SK-N-DZ (cell line): Measurements from ENCODE around the gene NNAT.

ENCODE experiments used
- DNase-seq: peaks from one replicate; pipeline ENCODE4 v3.0.0-alpha.2; 2015; ENCODE audit warnings: low spot score

Gene NNAT

DNA sequence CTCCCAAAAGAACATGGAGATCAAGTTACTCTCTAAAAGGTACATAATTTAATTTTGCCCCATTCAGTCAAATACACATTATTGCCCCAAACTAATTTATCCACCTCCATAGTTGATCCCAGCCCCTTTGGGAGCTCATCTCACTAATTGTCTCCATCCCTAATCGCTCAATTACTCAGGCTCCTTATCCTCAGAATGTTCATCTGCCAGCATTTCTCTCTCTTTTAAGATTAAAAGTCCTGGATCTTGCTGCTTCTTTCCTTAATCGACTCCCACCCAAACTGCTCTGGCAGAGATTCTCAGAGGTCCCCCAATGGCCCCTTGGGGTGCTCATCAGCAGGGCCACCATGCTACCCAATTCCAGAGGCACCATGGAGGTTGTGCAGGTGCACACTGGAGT lies 18.4 kb upstream of the NNAT start:
- peak; percentile 70 for DNase-seq

DNA sequence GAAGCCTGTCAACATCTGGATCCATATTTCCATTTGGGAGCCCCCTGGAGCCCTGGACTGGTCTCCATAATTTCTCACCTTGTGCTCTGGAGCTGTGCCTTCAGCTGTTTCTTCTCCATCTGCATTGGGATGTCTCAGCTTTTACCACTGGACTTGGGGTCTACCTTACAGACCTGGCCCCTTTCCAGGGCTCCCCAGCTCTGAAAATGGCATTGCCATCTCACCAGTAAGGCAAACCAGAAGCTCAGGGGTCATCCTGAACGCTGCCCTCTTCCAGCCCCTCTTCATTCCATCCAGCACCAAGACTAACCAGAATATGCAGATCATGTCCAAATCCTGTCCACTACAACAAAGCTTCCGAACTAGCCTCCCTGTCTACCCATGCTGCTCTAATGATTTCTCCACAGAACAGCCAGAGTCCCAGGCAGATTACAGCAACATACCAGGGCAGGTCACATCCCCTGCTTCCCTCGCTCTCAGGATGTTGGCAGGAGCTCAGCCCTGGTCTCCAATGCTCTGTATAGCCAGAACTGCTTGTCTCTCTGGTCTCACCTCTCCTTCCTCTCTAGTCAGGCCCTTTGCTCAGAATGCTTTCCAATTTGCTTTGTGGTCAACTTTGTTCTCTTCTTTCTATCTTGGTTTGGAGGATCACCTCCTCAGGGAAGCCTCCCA lies 17.7 kb upstream of the NNAT start:
- DNase-seq: no peak

DNA sequence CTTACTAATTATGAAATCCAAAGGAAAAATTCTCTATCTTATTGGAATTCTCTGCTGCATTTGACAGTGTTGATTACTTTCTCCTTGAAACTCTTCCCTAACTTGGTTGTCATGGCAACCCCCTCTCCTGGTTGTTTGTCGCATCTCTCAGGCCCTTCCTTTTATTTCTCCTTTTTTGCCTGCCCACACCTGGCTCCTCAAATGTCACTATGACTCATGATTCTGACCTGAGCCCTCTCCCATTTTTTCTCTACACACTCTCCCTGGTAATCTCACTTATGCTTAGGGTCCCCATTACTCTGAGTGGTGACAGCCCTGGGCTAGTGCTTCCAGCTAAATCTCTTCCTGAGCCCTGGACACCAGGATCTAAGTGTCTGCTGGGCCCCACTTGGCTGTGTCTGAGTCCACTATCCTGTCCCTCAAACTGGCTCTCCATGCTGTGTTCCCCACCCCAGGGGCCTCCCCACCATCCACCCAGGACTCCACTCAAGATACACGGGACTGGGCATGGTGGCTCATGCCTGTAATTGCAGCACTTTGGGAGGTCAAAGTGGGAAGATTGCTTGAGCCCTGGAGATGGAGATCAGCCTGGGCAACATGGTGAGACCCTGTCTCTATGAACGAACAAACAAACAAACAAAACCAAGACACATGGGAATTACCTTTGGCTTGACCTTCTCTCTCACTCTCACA lies 16.5 kb upstream of the NNAT start:
- DNase-seq: no peak

- DNase-seq: no peak
These were observed 15.5 kb upstream of the NNAT start for GRCh38 chr20:37505263-37506151.

DNA sequence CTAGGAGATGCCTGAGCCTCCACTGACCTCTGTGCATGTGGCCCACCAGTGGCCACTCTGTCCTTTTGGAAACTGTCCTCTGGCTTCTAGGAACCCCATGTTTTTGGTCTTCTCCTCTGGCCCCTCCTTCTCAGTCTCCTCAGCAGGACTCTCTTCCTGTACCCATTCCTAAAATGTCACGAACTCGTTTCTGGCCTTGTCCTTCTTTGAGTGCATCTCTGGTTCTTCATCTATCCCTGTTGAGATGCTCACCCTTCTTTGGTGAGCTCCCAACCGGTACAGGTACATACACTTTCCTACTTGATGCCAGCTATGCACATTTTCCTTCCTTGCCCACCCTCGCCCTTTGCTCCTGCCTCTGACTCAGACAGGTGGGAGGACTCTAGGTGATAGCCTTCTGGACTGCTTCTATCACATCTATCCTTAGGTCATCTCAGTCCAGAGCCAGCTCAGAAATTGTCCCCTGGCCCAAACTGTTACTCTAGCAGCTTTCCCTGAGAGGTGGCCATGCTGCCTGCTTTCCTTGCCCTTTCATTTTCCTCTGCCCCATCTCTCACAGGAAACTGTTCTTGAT lies 14.8 kb upstream of the NNAT start:
- DNase-seq: no peak

- DNase-seq: no peak
These were observed 10.8 kb upstream of the NNAT start for GRCh38 chr20:37510226-37510625.

- no peak for DNase-seq
These were observed 9.3 kb upstream of the NNAT start for GRCh38 chr20:37511610-37512275.

GRCh38 chr20:37513779-37514359 lies 7.2 kb upstream of the NNAT start:
- no peak for DNase-seq

GRCh38 chr20:37515876-37516275 lies 5.2 kb upstream of the NNAT start:
- DNase-seq: no peak

DNA sequence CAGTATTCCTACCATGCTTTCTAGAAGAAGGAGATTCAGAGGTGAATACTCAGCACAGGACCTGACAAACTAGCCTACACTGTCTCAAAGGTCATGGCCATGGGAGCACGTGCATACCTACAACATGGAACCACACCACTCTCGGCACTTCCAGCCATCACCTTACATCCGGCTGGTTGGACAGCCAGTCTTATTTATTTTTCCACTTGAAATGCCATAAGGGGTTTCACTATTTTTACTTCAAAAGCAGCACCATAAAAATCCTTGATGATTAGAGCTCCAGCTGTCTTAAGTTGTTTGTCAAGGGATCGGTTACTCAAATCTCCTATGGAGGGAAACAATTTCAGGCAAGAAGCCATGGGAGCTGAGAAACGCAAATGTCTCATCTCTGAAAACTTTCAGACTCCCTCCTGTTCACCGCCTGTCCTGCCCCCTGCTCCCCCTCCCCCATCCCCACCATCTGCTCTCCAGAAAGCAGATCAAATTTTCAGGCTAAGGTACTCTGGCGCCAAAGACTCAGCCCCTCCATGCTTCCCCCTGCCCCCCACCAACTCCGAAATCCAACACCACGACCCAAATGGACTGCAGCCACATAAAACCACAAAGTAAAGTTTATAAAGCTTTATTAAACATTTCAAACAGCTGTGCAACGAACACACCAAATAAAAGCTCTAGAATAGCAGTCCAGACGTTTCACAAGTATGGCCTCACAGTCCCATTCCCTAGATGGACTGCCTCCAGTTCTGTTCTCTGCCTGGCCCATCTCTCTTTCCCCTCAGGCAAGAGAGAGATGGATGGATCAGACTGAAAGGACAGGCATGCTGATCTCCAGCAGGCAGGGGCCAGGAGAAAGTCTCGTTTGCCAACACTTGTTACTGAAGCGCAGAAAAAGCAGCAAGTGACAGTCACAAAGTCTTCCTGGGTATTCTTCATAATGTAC lies 4.0 kb upstream of the NNAT start:
- no peak for DNase-seq

GRCh38 chr20:37518059-37518458 lies 3.0 kb upstream of the NNAT start:
- no peak for DNase-seq

- DNase-seq: no peak
These were observed 2.2 kb upstream of the NNAT start for GRCh38 chr20:37518606-37519507.

DNA sequence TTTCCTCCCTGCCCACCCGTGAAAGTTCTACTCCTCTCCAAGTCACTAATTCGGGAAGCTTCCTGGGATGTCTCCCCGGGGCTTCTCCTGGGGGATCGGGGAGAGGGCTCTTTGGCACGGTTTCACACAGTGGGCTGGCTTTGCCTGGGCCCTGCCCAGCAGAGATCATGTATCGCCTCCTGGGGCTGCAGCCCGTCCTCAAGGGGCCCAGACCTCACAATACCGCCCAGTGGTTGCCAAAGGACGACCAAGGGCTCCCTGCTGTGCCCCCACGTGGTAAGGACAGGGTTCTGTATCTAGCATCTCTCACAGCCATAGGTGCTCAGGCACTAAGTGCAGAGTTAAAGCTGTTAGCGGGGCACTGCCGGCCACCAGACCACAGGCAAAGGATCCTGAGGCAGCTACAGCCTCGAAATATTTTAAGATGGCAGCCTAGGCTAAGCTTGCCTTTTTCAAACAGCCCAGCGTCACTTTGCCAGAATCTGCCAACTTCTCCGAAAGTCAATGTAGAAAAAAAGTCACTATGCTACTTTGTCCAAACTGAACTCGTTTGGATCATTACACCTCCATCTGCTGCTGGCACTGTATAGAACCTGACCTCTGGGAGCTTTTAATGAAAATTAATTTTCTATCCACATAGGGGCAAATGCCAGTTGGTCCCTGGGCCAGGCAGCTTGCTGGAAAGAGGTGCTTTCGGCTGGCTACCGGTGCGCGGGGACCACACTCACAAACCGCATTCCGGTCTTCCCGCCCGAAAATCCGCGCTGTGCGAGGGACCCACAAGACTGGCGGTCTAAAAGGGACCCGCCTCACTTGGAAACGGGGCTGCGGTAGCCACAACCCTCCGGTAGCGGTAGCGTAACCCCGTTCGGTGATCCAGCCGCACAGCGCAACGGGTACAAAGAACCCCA lies 1.3 kb upstream of the NNAT start:
- DNase-seq: peak; percentile 58

DNA sequence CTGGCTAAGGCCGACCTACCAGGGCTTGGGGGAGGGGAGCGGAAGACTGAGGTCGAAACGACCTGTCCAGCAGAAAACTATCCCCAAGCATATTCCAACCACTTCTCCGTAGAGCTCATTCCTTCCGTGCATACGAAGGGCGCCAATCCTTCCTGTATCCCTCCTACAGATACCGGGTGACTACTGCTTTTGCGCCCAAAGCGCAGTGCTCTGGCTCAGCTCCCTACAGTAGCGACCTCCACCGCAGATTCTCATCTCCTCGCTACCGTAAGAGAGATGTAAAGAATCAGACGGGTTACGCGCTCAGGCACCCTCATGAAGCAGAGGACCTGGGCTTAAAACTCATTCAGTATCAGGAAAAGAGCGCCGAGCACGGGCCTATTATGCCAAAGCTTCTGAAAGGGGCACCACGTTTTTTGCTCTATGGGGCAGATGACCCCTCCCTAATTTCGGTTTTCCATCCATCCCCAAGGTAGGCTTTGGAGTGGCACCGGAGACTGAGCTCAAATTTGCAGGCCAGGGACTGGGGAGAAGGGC lies 563 bp upstream of the NNAT start:
- DNase-seq: no peak

DNA sequence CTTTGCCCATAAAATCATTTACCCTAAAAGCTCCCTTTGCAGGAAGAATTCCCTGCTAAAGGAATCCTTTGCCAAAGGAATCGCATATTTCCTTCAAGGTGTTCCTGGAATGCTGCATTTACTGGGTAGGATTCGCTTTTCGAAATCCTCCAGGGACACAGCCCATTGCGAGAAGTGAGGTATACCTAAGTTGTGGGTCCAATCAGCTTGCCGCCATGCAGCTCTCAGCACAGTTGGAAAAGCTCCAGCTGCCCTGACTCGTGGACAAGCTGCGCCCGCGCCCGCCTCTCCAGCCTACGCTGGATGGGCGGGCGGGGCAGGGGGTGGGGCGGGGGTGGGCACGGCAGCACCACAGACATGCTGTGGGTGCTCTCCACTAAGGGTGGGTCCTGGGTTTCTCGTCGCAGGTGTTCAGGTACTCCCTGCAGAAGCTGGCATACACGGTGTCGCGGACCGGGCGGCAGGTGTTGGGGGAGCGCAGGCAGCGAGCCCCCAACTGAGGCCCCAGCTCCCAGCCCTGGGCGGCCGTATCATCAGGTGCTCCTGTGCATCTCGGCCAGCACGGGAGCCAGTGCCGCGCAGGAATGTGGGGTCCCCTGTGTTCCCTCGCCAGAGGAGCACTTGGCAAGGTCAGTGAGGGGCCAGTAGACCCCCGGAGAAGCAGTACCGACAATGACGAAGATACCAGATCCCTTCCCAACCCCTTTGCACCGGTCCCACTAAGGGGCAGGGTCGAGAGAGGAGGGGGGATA lies 1.4 kb downstream of the NNAT start:
- DNase-seq: no peak

DNA sequence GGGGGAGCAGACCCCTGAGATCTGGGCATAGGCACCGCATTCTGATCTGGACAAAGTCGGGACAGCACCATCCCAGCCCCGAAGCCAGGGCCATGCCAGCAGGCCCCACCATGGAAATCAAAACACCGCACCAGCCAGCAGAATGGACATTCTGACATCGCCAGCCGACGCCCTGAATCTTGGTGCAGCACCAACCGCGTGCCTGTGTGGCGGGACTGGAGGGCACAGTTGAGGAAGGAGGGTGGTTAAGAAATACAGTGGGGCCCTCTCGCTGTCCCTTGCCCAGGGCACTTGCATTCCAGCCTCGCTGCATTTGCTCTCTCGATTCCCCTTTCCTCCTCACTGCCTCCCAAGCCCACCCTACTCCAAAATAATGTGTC lies 2.0 kb downstream of the NNAT start:
- DNase-seq: no peak
